Mucosa of rectum (tissue), 2 donors: ENCODE data around the gene ZMYND8.
A peak's percentile ranks its signal among the peaks of the same experiment; 100 is the strongest.

ENCODE experiments used
- H3K27ac ChIP-seq, 2 donors: one replicate each; pipeline ENCODE4 v1.7.0; 2013; ENCODE audit warnings: inconsistent platforms in 2 of 2, low read depth in 2 of 2, low read length in 2 of 2
- H3K27me3 ChIP-seq, 2 donors: one replicate each; pipeline ENCODE4 v1.7.0; 2013; ENCODE audit warnings: low read length in 2 of 2; ENCODE audit not compliant: control insufficient read depth in 2 of 2, insufficient read depth in 2 of 2
- H3K36me3 ChIP-seq, 2 donors: one replicate each; pipeline ENCODE4 v1.7.0; 2013; ENCODE audit warnings: low read length in 2 of 2; ENCODE audit not compliant: control insufficient read depth in 2 of 2, insufficient read depth in 2 of 2
- H3K4me1 ChIP-seq, 2 donors: one replicate each; pipeline ENCODE4 v1.7.0; 2013; ENCODE audit warnings: low read length in 2 of 2, mild to moderate bottlenecking in 1 of 2; ENCODE audit not compliant: control insufficient read depth in 2 of 2, insufficient read depth in 2 of 2
- H3K4me3 ChIP-seq, 2 donors: one replicate each; pipeline ENCODE4 v1.7.0; 2013; ENCODE audit warnings: low read length in 2 of 2
- H3K9ac ChIP-seq, 2 donors: one replicate each; pipeline ENCODE4 v1.7.0; 2013; ENCODE audit warnings: low read length in 2 of 2, low read depth in 1 of 2, mild to moderate bottlenecking in 1 of 2
- H3K9me3 ChIP-seq, 2 donors: one replicate each; pipeline ENCODE4 v1.7.0; 2013; ENCODE audit warnings: low read length in 2 of 2; ENCODE audit not compliant: control insufficient read depth in 2 of 2
- donor health status: healthy.
- donor health status: Normal muscosa, but diverticular disease.

ZMYND8 gene

DNA sequence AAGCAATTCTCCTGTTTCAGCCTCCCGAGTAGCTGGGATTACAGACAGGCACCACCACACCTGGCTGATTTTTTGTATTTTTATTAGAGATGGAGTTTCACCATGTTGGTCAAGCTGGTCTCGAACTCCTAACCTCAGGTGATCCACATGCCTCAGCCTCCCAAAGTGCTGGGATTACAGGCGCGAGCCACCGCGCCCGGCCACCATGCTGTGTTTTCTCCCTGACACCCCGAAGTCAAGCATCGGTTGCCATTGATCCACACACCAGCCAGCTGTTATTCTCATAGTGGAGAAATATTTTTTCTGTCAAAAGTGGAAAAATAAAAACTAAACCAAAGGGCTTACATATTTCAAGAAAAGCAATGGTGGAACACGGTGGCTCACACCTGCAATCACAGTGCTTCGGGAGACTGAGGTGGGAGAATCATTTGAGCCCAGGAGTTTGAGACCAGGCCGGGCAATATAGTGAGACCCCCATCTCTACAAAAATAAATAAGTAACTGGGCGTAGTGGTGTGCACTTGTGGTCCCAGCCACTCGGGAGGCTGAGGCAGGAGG, 157.4 kb downstream of the ZMYND8 start:
- Histone ChIP-seq H3K27me3 (no peaks in the 10 kb centered on the region), H3K36me3 (no peaks in the 10 kb centered on the region), H3K9me3 (no peaks in the 10 kb centered on the region), H3K27ac (no peak overlapping the region), H3K4me1 (no peaks in the 10 kb centered on the region), H3K9ac (no peak overlapping the region), H3K4me3 (no peak overlapping the region)

DNA sequence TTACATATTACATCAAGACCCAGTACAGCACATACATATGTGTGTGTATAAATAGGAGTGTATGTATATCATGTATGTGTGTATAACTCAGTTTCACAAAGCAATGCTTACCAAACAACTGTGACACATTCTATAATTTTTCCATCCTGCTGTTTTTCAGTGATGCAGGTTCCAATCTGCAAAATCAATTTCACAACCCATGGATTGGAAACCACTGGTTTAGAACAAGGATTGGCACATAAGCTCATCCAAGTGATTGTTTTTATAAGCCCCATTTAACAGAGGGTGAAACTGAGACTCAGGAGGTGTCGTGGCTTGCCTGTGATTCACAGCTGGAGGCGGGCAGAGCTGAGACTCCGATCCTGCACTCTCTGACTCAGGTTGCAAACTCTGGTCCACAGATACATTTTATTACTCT, 158.2 kb downstream of the ZMYND8 start:
- H3K9me3 ChIP-seq: no peaks in the 10 kb centered on the region
- no peak overlapping the region for H3K27ac ChIP-seq
- no peaks in the 10 kb centered on the region for H3K36me3 ChIP-seq
- no peak overlapping the region for H3K4me3 ChIP-seq
- H3K4me1 ChIP-seq: no peaks in the 10 kb centered on the region
- no peak overlapping the region for H3K9ac ChIP-seq
- H3K27me3 ChIP-seq: no peaks in the 10 kb centered on the region

DNA sequence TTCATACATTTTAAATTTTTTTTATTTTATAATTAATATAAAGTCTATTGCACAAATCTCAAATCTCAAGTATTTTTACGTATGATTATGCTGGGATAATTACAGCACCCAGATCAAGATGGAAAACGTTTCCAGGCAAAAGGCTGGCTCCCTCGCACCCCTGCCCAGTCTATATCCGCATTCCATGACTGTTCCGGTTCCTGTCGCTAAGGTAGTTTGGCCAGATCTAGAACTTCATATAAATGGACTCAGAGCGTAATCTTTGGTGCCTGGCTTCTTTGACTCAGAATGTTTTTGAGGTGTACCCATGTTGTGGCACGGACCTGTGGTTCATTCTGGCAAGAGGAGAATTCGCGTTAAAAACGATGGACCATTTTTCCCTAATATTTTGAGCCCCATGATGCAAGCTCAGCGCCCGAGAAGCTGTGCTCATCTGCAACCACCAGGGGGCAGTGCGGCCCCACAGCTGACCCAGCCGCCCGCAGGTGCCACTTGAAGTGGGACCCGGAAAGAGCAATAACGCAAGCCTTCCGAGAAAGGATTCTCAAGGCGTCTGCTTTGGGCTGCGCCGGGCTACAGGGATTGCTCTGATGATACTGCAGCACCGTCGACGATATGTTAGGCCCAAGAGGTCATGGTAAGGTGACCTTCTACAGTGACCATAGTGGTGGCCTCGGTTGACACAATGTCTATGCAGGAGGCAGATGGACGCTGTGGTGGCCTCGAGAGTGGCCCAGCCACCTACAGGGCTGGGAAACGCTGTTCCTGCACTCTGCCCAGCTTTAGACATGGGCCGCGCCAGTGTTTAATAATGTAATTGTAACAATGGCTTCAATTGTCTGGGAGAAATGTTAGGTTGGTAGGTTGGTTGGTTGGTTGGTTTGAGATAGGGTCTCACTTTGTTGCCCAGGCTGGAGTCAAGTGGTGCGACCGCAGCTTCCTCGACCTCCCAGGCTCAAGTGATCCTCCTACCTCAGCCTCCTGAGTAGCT, 160.1 kb downstream of the ZMYND8 start:
- H3K4me1 ChIP-seq: no peaks in the 10 kb centered on the region
- no peaks in the 10 kb centered on the region for H3K36me3 ChIP-seq
- no peak overlapping the region for H3K27ac ChIP-seq
- H3K4me3 ChIP-seq: peak overlapping the region; percentile 31 to 50
- H3K9ac ChIP-seq: peak overlapping the region; percentile 10 to 33
- no peaks in the 10 kb centered on the region for H3K27me3 ChIP-seq
- no peaks in the 10 kb centered on the region for H3K9me3 ChIP-seq

DNA sequence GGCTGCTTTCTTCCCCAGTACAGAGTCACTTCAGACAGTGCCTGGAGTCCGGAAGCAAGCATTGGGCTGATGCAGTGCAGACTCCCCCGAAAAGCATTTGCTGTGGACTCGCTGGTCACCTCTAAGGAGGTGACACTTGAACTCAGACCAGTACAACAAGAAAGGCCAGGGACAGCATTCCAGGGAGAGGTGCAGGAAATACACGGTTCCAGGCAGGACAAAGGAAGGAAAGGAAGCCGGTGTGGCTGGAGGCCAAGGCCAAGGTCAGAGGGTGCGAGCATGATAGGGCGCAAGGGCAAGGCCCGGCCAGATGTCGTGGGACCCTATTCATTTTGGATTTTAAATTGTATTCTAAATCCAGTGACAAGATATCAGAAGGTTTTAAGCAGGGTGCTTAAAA, 160.9 kb downstream of the ZMYND8 start:
- H3K36me3 ChIP-seq: no peaks in the 10 kb centered on the region
- no peak overlapping the region for H3K9ac ChIP-seq
- H3K9me3 ChIP-seq: no peaks in the 10 kb centered on the region
- no peak overlapping the region for H3K27ac ChIP-seq
- no peak overlapping the region for H3K4me3 ChIP-seq
- no peaks in the 10 kb centered on the region for H3K4me1 ChIP-seq
- no peaks in the 10 kb centered on the region for H3K27me3 ChIP-seq

DNA sequence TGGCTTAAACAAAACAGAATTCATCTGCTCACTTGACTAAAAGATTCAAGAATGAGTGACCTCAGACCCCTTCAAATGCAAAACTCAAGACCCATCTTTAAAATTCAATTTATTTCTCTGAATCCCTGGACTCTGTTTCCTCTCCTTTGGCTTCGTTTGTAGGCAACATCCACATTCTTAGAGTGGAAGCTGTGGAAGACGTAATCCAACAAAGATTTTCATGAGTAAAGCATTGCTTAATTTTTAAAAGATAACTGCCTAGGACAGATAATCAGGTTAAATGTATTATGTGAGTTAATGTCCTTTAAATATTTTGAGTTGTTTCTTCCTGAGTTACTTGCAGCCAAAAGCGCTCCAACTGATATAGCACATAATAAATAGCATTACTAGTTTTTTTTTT, 164.5 kb downstream of the ZMYND8 start:
- no peaks in the 10 kb centered on the region for H3K4me1 ChIP-seq
- H3K9ac ChIP-seq: no peak overlapping the region
- H3K27ac ChIP-seq: no peak overlapping the region
- peaks cover 0 to 3% of the 10 kb centered on the region in 2 donors for H3K36me3 ChIP-seq
- no peaks in the 10 kb centered on the region for H3K27me3 ChIP-seq
- H3K4me3 ChIP-seq: no peak overlapping the region
- H3K9me3 ChIP-seq: no peaks in the 10 kb centered on the region

DNA sequence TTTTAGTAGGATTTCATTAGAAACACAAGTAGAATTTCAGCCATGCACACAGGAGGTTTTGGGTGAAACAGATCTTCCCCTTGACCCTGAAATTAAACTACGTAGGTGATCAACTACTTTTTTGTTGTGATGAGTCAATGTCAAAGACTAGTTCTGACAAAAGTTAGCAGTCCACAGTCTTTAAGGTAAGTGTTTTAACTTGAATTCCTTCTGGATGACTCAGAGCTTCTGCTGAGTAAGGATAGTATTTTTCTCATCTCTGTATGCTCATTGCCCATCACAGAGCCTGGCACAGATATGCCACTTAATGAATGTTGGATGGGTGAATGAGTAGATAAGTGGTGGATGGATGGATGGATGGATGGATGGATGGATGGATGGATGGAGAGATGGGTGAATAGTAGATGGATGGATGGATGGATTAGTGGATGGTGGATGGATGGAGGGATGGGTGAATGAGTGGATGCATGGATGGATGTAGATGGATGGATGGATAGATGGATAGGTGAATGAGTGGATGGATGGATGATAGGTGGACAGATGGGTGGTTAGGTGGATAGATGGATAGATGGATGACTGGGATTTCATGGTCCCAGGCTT, 165.3 kb downstream of the ZMYND8 start:
- no peak overlapping the region for H3K9ac ChIP-seq
- peaks cover 0 to 3% of the 10 kb centered on the region in 2 donors for H3K36me3 ChIP-seq
- no peak overlapping the region for H3K27ac ChIP-seq
- no peaks in the 10 kb centered on the region for H3K4me1 ChIP-seq
- no peaks in the 10 kb centered on the region for H3K27me3 ChIP-seq
- no peaks in the 10 kb centered on the region for H3K9me3 ChIP-seq
- no peak overlapping the region for H3K4me3 ChIP-seq

DNA sequence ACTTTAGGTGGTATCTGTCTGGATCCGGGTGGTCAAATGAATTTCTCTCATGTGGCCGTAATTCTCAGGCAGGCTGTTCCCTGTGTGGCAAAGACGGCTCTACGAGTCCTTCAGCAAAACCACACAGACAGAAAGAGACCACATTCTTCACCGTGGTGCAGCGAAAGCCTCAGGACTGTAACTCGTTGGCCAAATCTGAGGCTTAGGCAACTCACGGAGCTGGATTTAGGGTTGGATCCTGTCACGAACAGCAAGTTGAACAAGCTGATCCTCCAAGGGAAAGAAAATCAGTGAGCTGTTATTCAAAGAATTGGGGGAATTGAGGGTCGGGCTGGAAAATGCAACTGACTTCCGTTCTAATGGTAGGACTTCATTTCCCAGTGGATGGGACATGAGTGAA, 167.4 kb downstream of the ZMYND8 start:
- H3K36me3 ChIP-seq: peaks cover 0 to 3% of the 10 kb centered on the region in 2 donors
- H3K27ac ChIP-seq: no peak overlapping the region
- no peaks in the 10 kb centered on the region for H3K27me3 ChIP-seq
- no peak overlapping the region for H3K9ac ChIP-seq
- H3K9me3 ChIP-seq: no peaks in the 10 kb centered on the region
- no peak overlapping the region for H3K4me3 ChIP-seq
- H3K4me1 ChIP-seq: no peaks in the 10 kb centered on the region

DNA sequence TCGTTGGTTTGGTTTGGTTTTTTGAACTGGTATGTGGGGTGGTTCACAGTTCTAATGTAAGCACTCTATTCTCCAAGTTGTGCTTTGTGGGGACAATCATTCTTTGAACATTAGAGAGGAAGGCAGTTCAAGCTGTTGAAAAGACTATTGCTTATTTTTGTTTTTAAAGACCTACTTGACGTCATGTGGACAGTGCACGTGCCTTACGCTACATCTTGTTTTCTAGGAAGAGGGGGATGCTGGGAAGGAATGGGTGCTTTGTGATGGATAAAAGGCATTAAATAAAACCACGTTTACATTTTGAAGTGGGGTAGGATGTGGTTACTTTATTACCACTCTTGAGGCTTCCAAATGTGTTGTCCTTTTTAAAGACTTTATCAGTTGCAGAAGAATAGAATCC, 168.0 kb downstream of the ZMYND8 start:
- Histone ChIP-seq H3K9me3 (no peaks in the 10 kb centered on the region), H3K4me3 (no peak overlapping the region), H3K9ac (no peak overlapping the region), H3K4me1 (no peaks in the 10 kb centered on the region), H3K27me3 (no peaks in the 10 kb centered on the region), H3K27ac (no peak overlapping the region), H3K36me3 (peaks cover 0 to 3% of the 10 kb centered on the region in 2 donors)

DNA sequence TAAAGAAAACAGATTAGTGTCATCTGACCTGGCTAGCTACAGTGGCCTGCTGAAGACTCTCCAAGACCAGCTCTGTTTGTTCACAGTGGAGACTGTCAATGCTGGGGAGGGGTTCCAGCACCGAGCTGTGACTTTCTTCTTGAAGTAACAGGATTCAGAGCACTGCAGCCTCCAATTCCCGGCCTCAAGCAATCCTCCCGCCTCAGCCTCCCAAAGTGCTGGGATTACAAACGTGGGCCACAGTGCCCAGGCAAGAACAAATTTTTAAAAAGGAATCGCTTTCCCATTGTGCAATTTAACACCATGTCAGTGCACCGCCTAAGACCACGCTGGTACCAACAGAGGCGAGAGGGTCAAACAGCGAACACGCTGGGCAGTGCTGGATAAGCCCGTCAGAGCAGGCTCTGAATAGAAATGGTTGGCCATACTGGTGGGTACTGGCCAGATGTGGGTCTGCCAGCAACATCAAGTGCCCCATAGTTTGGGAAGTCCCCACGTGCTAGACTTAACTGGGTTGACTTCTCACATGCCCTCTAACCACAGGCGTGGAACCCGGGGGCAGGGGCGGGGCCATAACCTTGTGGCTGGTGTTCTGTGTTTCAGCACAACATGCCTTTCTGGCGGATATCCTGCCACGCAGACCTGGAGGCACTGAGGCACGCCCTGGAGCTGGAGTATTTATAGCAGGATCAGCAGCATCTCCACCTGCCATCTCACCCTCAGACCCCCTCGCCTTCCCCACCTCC, 168.9 kb downstream of the ZMYND8 start:
- Histone ChIP-seq H3K4me1 (no peaks in the 10 kb centered on the region), H3K9me3 (no peaks in the 10 kb centered on the region), H3K4me3 (no peak overlapping the region), H3K27me3 (no peaks in the 10 kb centered on the region), H3K27ac (no peak overlapping the region), H3K36me3 (peaks cover 3% of the 10 kb centered on the region in 2 donors), H3K9ac (no peak overlapping the region)
